K562 (cell line): Measurements from ENCODE around the gene SLC7A8. TPM values are rescaled to one million over a fixed set of nuclear protein-coding genes. Genes with fewer than 3 reads are reported as not detected.

ENCODE experiments used
- CBFA2T3 ChIP-seq: fragments of 450-650 bp; IDR thresholded peaks from 2 replicates; pipeline ENCODE4 v1.6.1; 2017
- CHD1 ChIP-seq: fragments of 200-600 bp; sonication (generic); IDR thresholded peaks from one replicate; pipeline ENCODE4 v1.6.1; 2012; ENCODE audit warnings: mild to moderate bottlenecking, moderate library complexity, low read length, inconsistent platforms
- ETV5 ChIP-seq: sonication (generic); formaldehyde crosslinking; IDR thresholded peaks from 2 replicates; pipeline ENCODE4 v1.4.0; 2020; ENCODE audit warnings: low read depth, mild to moderate bottlenecking, missing genetic modification reagents
- EZH2 ChIP-seq: IDR thresholded peaks from 2 replicates; pipeline ENCODE4 v1.6.1; 2012; ENCODE audit warnings: low read depth, mild to moderate bottlenecking, inconsistent platforms, low read length, borderline replicate concordance
- MNT ChIP-seq, 2 experiments: fragments of 450-650 bp; conservative IDR thresholded peaks; 2 replicates each; pipeline ENCODE4 v1.6.1; 2017; ENCODE audit warnings: mild to moderate bottlenecking in 2 of 2, moderate library complexity in 2 of 2
- NCOR1 ChIP-seq: fragments of 450-650 bp; IDR thresholded peaks from 2 replicates; pipeline ENCODE4 v1.6.1; 2016; ENCODE audit warnings: mild to moderate bottlenecking, moderate library complexity
- NR2C2 ChIP-seq, 2 experiments: fragments of 200-800 bp in 1 of 2; sonication (Bioruptor generic) in 1 of 2; sonication (generic) in 1 of 2; formaldehyde crosslinking in 1 of 2; IDR thresholded peaks; 2 replicates each; pipeline versions ENCODE4 v1.6.1 to v1.8.0; 2016 to 2022; ENCODE audit warnings: mild to moderate bottlenecking in 1 of 2, missing compliant biosample characterization in 1 of 2, missing genetic modification characterization in 1 of 2, missing genetic modification reagents in 1 of 2
- PKNOX1 ChIP-seq: fragments of 450-650 bp; IDR thresholded peaks from 2 replicates; pipeline ENCODE4 v1.6.1; 2016
- POLR3A ChIP-seq: IDR thresholded peaks from 2 replicates; pipeline ENCODE4 v1.6.1; 2011; ENCODE audit warnings: borderline replicate concordance, mild to moderate bottlenecking, moderate library complexity; ENCODE audit not compliant: insufficient read length, insufficient read depth; ENCODE audit errors: extremely low read depth
- RCOR1 ChIP-seq, 2 experiments: IDR thresholded peaks; 2 replicates each; pipeline ENCODE4 v1.6.1; 2012; ENCODE audit warnings: low read depth in 2 of 2, low read length in 2 of 2, borderline replicate concordance in 1 of 2, improper control_type of control experiment in 1 of 2
- TEAD4 ChIP-seq, 2 experiments: sonication (generic) in 1 of 2; formaldehyde crosslinking in 1 of 2; IDR thresholded peaks; 2 replicates each; pipeline versions ENCODE4 v1.6.1 to v1.8.0; 2012 to 2022; ENCODE audit warnings: borderline replicate concordance in 1 of 2, inconsistent platforms in 1 of 2, low read length in 1 of 2, mild to moderate bottlenecking in 1 of 2, missing genetic modification reagents in 1 of 2
- THRA ChIP-seq: fragments of 450-650 bp; IDR thresholded peaks from 2 replicates; pipeline ENCODE4 v1.6.1; 2017; ENCODE audit warnings: mild to moderate bottlenecking, moderate library complexity
- ZBTB11 ChIP-seq, 3 experiments: fragments of 200-800 bp in 1 of 3; fragments of 250-450 bp in 1 of 3; fragments of 450-650 bp in 1 of 3; sonication (Bioruptor Pico) in 1 of 3; sonication (Bioruptor generic) in 1 of 3; formaldehyde crosslinking in 1 of 3; IDR thresholded peaks; 2 replicates each; pipeline versions ENCODE4 v1.6.1 to v1.8.0; 2016 to 2022; ENCODE audit warnings: mild to moderate bottlenecking in 2 of 3, missing genetic modification characterization in 2 of 3, missing compliant biosample characterization in 1 of 3, moderate library complexity in 1 of 3
- ZEB2 ChIP-seq: fragments of 450-650 bp; IDR thresholded peaks from 2 replicates; pipeline ENCODE4 v1.6.1; 2016
- ZNF277 ChIP-seq: fragments of 250-450 bp; sonication (Bioruptor Pico); IDR thresholded peaks from 2 replicates; pipeline ENCODE4 v1.8.0; 2022; ENCODE audit warnings: inconsistent platforms, mild to moderate bottlenecking, moderate library complexity, borderline replicate concordance
- ZNF436 ChIP-seq: fragments of 250-450, 450-650 bp; sonication (Bioruptor Pico); formaldehyde crosslinking; IDR thresholded peaks from 2 replicates; pipeline ENCODE4 v1.7.0; 2020; ENCODE audit warnings: mild to moderate bottlenecking
- polyA plus RNA-seq, 8 experiments: library from polyadenylated mRNA; depleted of rRNA in 4 of 8; stranded (reverse) in 5 of 8; unstranded in 3 of 8; fragments of >200 nt; fragmentation: Nextera tagmentation in 2 of 8; fragmentation: Illumina TruSeq in 1 of 8; extraction: Ambion mirVana in 2 of 8; extraction: Trizol in 1 of 8; gene quantifications; 2 replicates each; pipeline versions ENCODE4 v1.2.1 to v1.2.3, GENCODE V29; 2011 to 2014; ENCODE audit warnings: inconsistent platforms in 1 of 8, missing spikeins in 1 of 8
- total RNA-seq, 7 experiments: library from RNA; depleted of rRNA in 6 of 7; stranded (reverse); fragments of >200 nt in 6 of 7; fragmentation: Illumina TruSeq in 2 of 7; extraction: Trizol in 2 of 7; gene quantifications; 2 replicates each; pipeline versions ENCODE4 v1.2.1 to v1.2.3, GENCODE V29; 2011 to 2021; ENCODE audit warnings: low replicate concordance in 1 of 7

The SLC7A8 gene
- total and polyA plus RNA-seq, 9 of the 15 experiments (the other 6 are each of a cell fraction or from before 2014, with no cell fraction given): 2.0 to 33.0 (median 6.0) TPM

- peak; percentile 74; the same call in 1 of the 2 replicates for TF ChIP-seq NCOR1
- TF ChIP-seq RCOR1 (IDR thresholded peaks at IDR 0.05; ENCODE audit: borderline replicate concordance in 1 of 2, low read depth in 2 of 2, low read length in 2 of 2): peak in 1 of 2 experiments; percentile 87; a peak in 2 of 4 replicates
- TF ChIP-seq CHD1: no peak
- no peak for TF ChIP-seq ZNF436 (CRISPR knock-in tag)
- TF ChIP-seq MNT (conservative IDR thresholded peaks at IDR 0.05): no peak
- no peak for TF ChIP-seq ZNF277
- peak; percentile 89 for TF ChIP-seq CBFA2T3
- TF ChIP-seq POLR3A: no peak
- TF ChIP-seq ZBTB11 (CRISPR knock-in tag; IDR thresholded peaks at IDR 0.05): 0 out of 6 replicates have a peak, but pooled peaks of 1 of the 3 experiments have one; percentile 37
- no peak for TF ChIP-seq EZH2
- no peak for TF ChIP-seq THRA
- peak; percentile 36; the same call in 1 of the 2 replicates for TF ChIP-seq PKNOX1
- TF ChIP-seq TEAD4 (IDR thresholded peaks at IDR 0.05; ENCODE audit: low read length): peak; percentile 86
- TF ChIP-seq TEAD4 (CRISPR knock-in tag; IDR thresholded peaks at IDR 0.05; ENCODE audit: borderline replicate concordance): no peak
- TF ChIP-seq ETV5 (CRISPR knock-in tag): 0 out of 2 replicates have a peak, but pooled peaks have one; percentile 40
- no peak for TF ChIP-seq NR2C2 (CRISPR knock-in tag; IDR thresholded peaks at IDR 0.05)
- TF ChIP-seq NR2C2 (tag; IDR thresholded peaks at IDR 0.05): peak; percentile 31; the same call in 1 of the 2 replicates
- no peak for TF ChIP-seq ZEB2
Measured at GRCh38 chr14:23128969-23129758, 54.3 kb downstream of the SLC7A8 start (continued).
